Activated T-cell treated with anti-CD3 and anti-CD28 coated beads, Interleukin-2, amount 50 U/mL, for 1 hour (primary cell): Measurements from ENCODE around the gene COX7C.
A peak's percentile ranks its signal among the peaks of the same experiment; 100 is the strongest.
"Not testable (repeated sequence)": the region's sequence is repeated elsewhere in the genome, so short reads cannot be mapped to it uniquely, and the experiment has no call there.

Source experiments
- DNase-seq: peaks from one replicate; pipeline ENCODE4 v3.0.0-alpha.2; 2020

The COX7C gene, protein sequence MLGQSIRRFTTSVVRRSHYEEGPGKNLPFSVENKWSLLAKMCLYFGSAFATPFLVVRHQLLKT

GRCh38 chr5:86617756-86618576 is at the start of gene COX7C:
COX7C (plus strand) TSS chr5:86617941; CDS start chr5:86618056, 115 bp downstream.
- DNase-seq: peak; percentile 85

GRCh38 chr5:86569522-86570426 is 48.0 kb upstream of the COX7C start:
- DNase-seq: not testable (repeated sequence)

- DNase-seq: no peak
Observed at GRCh38 chr5:86570427-86571083, 47.2 kb upstream of the COX7C start.

DNA sequence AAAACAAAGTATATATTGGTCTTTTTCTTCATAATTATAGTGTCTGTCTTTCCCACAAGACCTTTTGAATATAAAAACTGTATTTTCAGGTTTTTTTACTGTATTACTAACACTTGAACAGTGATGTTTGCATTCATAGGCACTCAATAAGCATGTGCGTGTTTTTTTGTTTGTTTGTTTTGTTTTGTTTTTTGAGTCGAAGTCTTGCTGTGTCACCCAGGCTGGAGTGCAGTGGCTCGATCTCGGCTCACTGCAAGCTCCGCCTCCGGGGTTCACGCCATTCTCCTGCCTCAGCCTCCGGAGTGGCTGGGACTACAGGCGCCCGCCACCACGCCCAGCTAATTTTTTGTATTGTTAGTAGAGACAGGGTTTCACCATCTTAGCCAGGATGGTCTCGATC is 46.6 kb upstream of the COX7C start:
- not testable (repeated sequence) for DNase-seq

GRCh38 chr5:86572825-86573517 is 44.8 kb upstream of the COX7C start:
- DNase-seq: no peak

GRCh38 chr5:86579502-86579901 is 38.2 kb upstream of the COX7C start:
- DNase-seq: no peak

GRCh38 chr5:86596476-86596875 is 21.3 kb upstream of the COX7C start:
- no peak for DNase-seq

DNA sequence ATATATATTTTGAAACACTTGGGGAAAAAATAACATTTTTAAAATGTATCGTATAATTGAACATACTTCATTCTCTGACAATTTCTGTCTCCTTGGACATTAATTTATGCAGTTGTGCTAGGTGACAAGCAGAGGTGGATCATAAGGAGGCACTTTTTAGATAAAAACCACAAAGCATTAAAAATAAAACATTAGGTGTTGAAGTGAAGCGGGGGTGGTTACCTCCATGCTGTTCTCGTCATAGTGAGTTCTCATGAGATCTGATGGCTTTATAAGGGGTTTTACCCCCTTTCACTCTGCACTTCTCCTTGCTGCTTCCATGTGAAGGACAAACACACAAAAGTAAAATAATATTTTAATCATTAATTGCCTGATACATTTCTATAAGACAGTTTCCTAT is 11.9 kb upstream of the COX7C start:
- DNase-seq: no peak

- DNase-seq: no peak
Observed at GRCh38 chr5:86613455-86613854, 4.3 kb upstream of the COX7C start.

DNA sequence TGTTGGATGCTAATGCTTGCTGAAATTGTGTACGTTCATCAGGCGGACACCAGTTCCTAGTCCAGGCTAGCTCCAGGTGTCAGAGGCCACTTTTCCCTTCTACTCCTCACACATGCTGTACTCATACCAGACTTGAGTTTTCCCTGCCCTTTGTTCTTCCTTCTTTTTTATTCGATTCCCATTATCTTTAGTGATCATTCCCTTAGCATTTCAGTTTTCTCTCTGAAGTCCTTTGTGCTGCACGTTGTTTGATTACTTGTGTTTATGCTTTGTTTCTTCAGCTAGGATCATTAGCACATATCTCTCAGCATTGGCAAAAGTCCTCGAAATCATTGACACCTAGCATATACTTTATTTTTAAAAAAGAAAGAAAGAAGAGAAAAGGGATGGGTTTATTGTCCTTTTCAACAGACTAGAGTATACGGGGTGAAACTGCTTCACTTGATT is 409 bp upstream of the COX7C start:
- DNase-seq: no peak

DNA sequence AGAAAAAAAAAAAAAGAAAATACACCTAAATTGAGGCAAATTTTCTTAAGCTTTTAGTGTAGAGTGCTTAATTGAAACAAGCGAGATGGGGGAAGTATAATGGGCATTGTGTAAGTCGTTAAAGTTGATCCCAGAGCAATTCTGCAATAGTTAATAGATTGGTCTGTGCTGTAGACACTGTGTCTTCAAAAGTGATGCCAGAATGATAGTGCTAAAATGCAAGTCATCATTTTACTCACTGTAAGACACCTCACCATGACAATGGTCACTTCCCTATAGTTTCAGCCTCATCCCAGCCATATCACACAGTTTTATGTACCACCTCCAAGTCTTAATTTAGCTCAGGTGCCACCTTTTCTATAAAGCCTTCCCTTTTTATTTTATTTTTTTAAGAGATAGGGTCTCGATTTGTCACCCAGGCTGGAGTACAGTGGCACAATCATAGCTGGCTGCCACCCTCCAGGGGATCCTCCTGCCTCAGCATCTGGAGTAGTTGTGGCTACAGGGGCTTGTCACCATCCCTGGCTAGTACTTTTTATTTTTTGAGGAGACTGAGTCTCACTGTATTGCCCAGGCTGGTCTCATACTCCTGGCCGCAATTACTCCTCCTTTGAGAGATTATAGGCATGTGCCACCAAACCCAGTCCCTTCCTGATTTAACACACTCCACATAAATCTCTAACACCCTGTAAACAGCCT is 6.2 kb downstream of the COX7C start:
- no peak for DNase-seq

- DNase-seq: no peak
Observed at GRCh38 chr5:86625148-86625547, 7.4 kb downstream of the COX7C start.

DNA sequence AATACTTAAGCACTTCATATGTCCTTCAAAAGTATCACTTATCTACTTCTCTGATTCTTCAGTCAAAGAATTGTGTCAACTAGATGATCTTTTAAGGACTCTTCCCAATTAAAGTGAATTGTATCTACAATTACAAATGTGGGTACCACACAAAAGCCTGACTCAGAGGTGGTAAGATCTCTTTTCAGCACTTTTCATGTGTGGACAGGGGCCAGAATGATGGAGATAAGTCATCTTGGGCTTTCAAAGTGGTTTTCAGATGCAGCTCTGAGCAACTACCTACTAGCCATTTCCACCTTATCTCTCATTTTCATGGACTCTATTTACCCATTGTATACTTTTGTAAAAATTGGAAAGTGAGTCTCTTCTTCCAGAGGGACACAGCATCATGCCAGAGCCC is 8.4 kb downstream of the COX7C start:
- no peak for DNase-seq

DNA sequence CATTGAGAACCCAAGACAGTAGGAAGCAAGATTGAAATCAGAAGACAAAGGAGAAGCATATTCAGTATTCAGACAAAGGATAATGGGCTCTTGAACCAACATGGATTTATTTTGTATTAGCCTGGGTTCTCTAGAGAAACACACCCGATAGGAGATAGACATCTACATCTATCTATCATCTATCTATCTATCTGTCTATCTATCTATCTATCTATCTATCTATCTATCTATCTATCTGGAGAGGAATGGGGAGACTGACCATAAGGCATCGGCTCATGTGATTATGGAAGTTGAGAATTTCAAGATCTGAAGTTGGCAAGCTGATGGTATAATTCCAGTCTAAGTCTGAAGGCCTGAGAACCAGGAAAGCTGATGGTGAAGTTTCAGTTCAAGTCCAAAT is 13.4 kb downstream of the COX7C start:
- no peak for DNase-seq

DNA sequence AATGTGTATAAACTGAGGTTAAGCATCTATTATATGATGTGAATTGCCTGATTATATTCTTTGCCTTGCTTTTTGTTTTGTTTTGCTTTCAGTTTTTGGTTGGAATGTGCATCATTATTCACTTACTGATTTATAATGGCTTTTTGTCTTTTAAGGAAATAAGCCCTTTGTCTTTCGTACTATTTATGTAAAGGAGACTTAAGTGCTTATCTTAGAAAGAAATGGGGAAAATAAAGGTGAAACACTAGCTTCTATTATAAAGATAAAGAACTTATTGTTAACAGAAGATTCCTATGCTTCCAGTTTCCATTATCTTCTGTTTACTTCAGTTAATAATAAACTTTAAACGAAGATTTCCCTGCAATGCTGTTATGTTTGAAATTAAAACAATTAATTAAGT is 23.3 kb downstream of the COX7C start:
- no peak for DNase-seq

- DNase-seq: no peak
Observed at GRCh38 chr5:86644843-86645242, 27.1 kb downstream of the COX7C start.

GRCh38 chr5:86645885-86646284 is 28.1 kb downstream of the COX7C start:
- DNase-seq: no peak

DNA sequence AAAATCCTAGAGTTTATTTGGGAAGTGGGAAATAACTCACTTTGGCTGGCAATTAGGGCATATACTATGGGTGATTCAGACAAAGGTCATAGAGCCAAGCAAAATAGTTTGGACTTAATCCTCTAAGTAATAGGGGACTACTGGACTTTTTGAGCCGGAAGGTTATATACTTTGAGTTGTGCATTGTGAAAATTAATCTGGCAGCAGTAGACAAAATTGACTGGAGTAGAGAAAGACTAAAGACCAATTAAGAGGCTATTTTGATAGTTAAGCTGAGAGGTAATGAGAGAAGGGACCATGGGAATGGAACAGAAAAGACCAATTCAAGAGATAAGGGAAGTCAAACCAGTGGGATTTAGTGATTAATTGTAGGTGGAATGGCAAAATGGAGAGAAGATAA is 28.9 kb downstream of the COX7C start:
- DNase-seq: no peak

DNA sequence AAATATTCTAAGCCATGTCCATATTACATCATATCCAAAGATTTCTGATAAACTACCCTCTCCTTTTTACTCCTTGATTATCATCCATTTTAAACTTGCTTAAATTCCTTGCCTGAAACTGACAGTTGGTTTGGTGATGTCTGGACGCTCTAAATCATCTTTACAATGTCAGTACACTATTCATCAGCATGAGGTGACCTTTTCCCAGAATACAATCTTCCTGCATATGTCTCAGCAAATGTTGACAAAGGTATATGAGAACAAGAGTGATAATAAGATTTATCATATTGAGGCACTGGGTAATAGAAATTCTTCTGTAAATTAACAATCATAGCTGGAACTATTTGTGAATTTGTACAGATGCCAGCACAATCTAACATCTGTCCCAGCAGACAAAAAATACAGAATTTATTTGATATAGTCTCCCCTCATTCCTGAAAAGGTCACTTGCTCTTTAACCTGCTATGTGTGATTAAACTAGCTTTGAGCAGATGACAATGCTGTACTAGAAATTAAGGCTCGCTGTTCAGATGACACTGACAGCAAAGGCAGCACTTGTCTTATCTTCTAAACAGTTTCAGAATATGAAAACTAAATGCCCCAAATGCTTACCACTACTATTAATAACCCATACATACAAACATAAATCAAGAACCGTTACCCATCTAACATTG is 32.2 kb downstream of the COX7C start:
- no peak for DNase-seq

- DNase-seq: not testable (repeated sequence)
Observed at GRCh38 chr5:86660771-86661170, 43.0 kb downstream of the COX7C start.

- no peak for DNase-seq
Observed at GRCh38 chr5:86664173-86664572, 46.4 kb downstream of the COX7C start.
